Neural cell (in vitro differentiated cells): Measurements from ENCODE around the gene AKR1C1.

Source experiments
- EP300 ChIP-seq: fragments of 450-650 bp; conservative IDR thresholded peaks from 2 replicates; pipeline ENCODE4 v1.6.1; 2014; ENCODE audit warnings: antibody characterized with exemption, mild to moderate bottlenecking, moderate library complexity; ENCODE audit not compliant: poor library complexity, severe bottlenecking
- EZH2 ChIP-seq: fragments of 200-600, 300-800 bp; shearing (Covaris generic), sonication (generic); IDR thresholded peaks from 2 replicates; pipeline ENCODE4 v1.6.1; 2014; ENCODE audit warnings: antibody characterized with exemption, low read length, borderline replicate concordance, mild to moderate bottlenecking; ENCODE audit not compliant: insufficient read depth, poor library complexity, severe bottlenecking
- MXI1 ChIP-seq: fragments of 450-650 bp; conservative IDR thresholded peaks from 2 replicates; pipeline ENCODE4 v1.6.1; 2014; ENCODE audit warnings: antibody characterized with exemption, mild to moderate bottlenecking; ENCODE audit not compliant: poor library complexity, severe bottlenecking
- POLR2AphosphoS5 ChIP-seq: IDR thresholded peaks from 2 replicates; pipeline ENCODE4 v1.6.1; 2012
- SMC3 ChIP-seq: fragments of 450-650 bp; conservative IDR thresholded peaks from 2 replicates; pipeline ENCODE4 v1.6.1; 2014; ENCODE audit warnings: antibody characterized with exemption, mild to moderate bottlenecking, moderate library complexity; ENCODE audit not compliant: poor library complexity
- TAF1 ChIP-seq: IDR thresholded peaks from 2 replicates; pipeline ENCODE4 v1.6.1; 2012; ENCODE audit warnings: low read depth
- TF ChIP-seq, protein P1 (sequence below): fragments of 450-650 bp; IDR thresholded peaks from 2 replicates; pipeline ENCODE4 v1.5.1; 2014; ENCODE audit warnings: antibody characterized with exemption, mild to moderate bottlenecking, moderate library complexity; ENCODE audit not compliant: poor library complexity, severe bottlenecking

DNA sequence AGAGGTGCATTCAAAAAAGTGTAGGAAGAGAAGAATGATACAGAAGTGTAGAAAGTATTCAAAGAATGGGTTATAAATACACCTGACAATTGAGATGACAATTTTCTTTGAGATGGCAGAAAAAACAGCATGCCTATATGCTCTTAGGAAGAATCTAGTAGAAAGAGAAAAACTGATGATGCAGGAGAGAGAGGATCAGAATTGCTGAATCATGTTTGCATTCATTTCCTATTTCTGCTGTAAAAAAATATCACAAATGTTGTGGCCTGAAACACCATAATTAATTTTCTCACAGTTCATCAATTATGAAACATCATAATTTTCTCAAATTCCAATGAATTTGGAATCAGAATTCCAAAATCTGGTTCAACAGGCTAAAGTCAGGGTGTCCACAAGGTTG, 9.8 kb upstream of the AKR1C1 start:
- TF ChIP-seq, protein P1, sequence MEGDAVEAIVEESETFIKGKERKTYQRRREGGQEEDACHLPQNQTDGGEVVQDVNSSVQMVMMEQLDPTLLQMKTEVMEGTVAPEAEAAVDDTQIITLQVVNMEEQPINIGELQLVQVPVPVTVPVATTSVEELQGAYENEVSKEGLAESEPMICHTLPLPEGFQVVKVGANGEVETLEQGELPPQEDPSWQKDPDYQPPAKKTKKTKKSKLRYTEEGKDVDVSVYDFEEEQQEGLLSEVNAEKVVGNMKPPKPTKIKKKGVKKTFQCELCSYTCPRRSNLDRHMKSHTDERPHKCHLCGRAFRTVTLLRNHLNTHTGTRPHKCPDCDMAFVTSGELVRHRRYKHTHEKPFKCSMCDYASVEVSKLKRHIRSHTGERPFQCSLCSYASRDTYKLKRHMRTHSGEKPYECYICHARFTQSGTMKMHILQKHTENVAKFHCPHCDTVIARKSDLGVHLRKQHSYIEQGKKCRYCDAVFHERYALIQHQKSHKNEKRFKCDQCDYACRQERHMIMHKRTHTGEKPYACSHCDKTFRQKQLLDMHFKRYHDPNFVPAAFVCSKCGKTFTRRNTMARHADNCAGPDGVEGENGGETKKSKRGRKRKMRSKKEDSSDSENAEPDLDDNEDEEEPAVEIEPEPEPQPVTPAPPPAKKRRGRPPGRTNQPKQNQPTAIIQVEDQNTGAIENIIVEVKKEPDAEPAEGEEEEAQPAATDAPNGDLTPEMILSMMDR: no peak
- TF ChIP-seq SMC3 (no peak), POLR2AphosphoS5 (no peak), EP300 (no peak), MXI1 (no peak), EZH2 (no peak), TAF1 (no peak)
